Measurements from ENCODE around the gene HSF5.
A peak's percentile ranks its signal among the peaks of the same experiment; 100 is the strongest.

Gene HSF5

GRCh38 chr17:58396173-58396572, 92.0 kb downstream of the HSF5 start:
- ATAC-seq: no peak
- TF ChIP-seq TSHZ2 (CRISPR knock-in tag; IDR thresholded peaks at IDR 0.05) (no peak), PPARA (CRISPR knock-in tag; IDR thresholded peaks at IDR 0.05; ENCODE audit: borderline replicate concordance) (no peak), RARB (CRISPR knock-in tag; IDR thresholded peaks at IDR 0.05) (no peak), POU6F1 (CRISPR knock-in tag; IDR thresholded peaks at IDR 0.05; ENCODE audit: borderline replicate concordance, low read depth) (no peak), ZFP30 (CRISPR knock-in tag; IDR thresholded peaks at IDR 0.05) (no peak), ARNTL (CRISPR knock-in tag; IDR thresholded peaks at IDR 0.05; ENCODE audit: borderline replicate concordance, low read depth) (no peak), GLIS3 (CRISPR knock-in tag; IDR thresholded peaks at IDR 0.05) (no peak), OSR1 (CRISPR knock-in tag; IDR thresholded peaks at IDR 0.05) (no peak)

GRCh38 chr17:58394534-58395223, 93.5 kb downstream of the HSF5 start:
- no peak for TF ChIP-seq ZNF70 (CRISPR knock-in tag; IDR thresholded peaks at IDR 0.05)
- no peak for TF ChIP-seq TSHZ2 (CRISPR knock-in tag; IDR thresholded peaks at IDR 0.05)
- no peak for TF ChIP-seq SNAI2 (CRISPR knock-in tag; IDR thresholded peaks at IDR 0.05)
- no peak for TF ChIP-seq GLIS3 (CRISPR knock-in tag; IDR thresholded peaks at IDR 0.05)
- no peak for TF ChIP-seq ZNF8 (CRISPR knock-in tag; IDR thresholded peaks at IDR 0.05)
- no peak for TF ChIP-seq OSR1 (CRISPR knock-in tag; IDR thresholded peaks at IDR 0.05)
- TF ChIP-seq RARB (CRISPR knock-in tag; IDR thresholded peaks at IDR 0.05): no peak
- TF ChIP-seq CREB5 (CRISPR knock-in tag; IDR thresholded peaks at IDR 0.05; ENCODE audit: low read depth): no peak
- TF ChIP-seq CSDC2 (CRISPR knock-in tag; IDR thresholded peaks at IDR 0.05): no peak
- TF ChIP-seq ISL1 (CRISPR knock-in tag; IDR thresholded peaks at IDR 0.05): no peak
- TF ChIP-seq ESRRG (CRISPR knock-in tag; IDR thresholded peaks at IDR 0.05): no peak
- no peak for TF ChIP-seq PATZ1 (CRISPR knock-in tag; IDR thresholded peaks at IDR 0.05; ENCODE audit: borderline replicate concordance)
- no peak for ATAC-seq

- ATAC-seq: peak; percentile 48; the same call in 2 of the 3 replicates
- no peak for TF ChIP-seq OSR1 (CRISPR knock-in tag; IDR thresholded peaks at IDR 0.05)
- TF ChIP-seq RARB (CRISPR knock-in tag; IDR thresholded peaks at IDR 0.05): no peak
- no peak for TF ChIP-seq CREB5 (CRISPR knock-in tag; IDR thresholded peaks at IDR 0.05; ENCODE audit: low read depth)
- TF ChIP-seq ZNF8 (CRISPR knock-in tag; IDR thresholded peaks at IDR 0.05): no peak
- TF ChIP-seq ESRRG (CRISPR knock-in tag; IDR thresholded peaks at IDR 0.05): no peak
- TF ChIP-seq TSHZ2 (CRISPR knock-in tag; IDR thresholded peaks at IDR 0.05): peak; percentile 91
- no peak for TF ChIP-seq ZC3H10 (CRISPR knock-in tag; IDR thresholded peaks at IDR 0.05)
- no peak for TF ChIP-seq ZFP3 (CRISPR knock-in tag; IDR thresholded peaks at IDR 0.05)
- TF ChIP-seq CSDC2 (CRISPR knock-in tag; IDR thresholded peaks at IDR 0.05): no peak
- TF ChIP-seq TOX (CRISPR knock-in tag; IDR thresholded peaks at IDR 0.05; ENCODE audit: borderline replicate concordance): no peak
- no peak for TF ChIP-seq GLIS3 (CRISPR knock-in tag; IDR thresholded peaks at IDR 0.05)
- no peak for TF ChIP-seq ZNF70 (CRISPR knock-in tag; IDR thresholded peaks at IDR 0.05)
- no peak for TF ChIP-seq BACH2 (CRISPR knock-in tag; IDR thresholded peaks at IDR 0.05; ENCODE audit: borderline replicate concordance)
These were observed 96.8 kb downstream of the HSF5 start for GRCh38 chr17:58391302-58391984.
